HepG2 (cell line): ENCODE results near the gene MS4A14. TPM values are rescaled to one million over a fixed set of nuclear protein-coding genes. Genes with fewer than 3 reads are reported as not detected.
"Not testable (repeated sequence)": the region's sequence is repeated elsewhere in the genome, so short reads cannot be mapped to it uniquely, and the experiment has no call there.

Experiments
- ATAC-seq: fragments of 200-7000 bp; cut with Tn5 transposase; 3 replicates; pipeline ENCODE4 v1.9.1; 2020; ENCODE audit warnings: mild to moderate bottlenecking, moderate library complexity
- BruUV-seq: library from RNA; stranded (reverse); fragments of 400-500 nt; replicated peaks from 2 replicates; lab custom pipeline; 2021; lab: Mats Ljungman, UMichigan
- CTCF ChIA-PET: fragments of 300-600 bp; formaldehyde crosslinking; extraction: SDS; loops from one replicate; lab custom pipeline; 2021; ENCODE audit warnings: low total read pairs, inconsistent platforms, low intra/inter-chr PET ratio; lab: Yijun Ruan, JAX
- POLR2A ChIA-PET: fragments of 350-600 bp; sonication (Branson Sonifier 250); formaldehyde crosslinking; loops from one replicate; lab custom pipeline; 2020; ENCODE audit warnings: antibody characterized with exemption, inconsistent platforms; lab: Yijun Ruan, JAX
- DNase-seq: peaks from one replicate; pipeline ENCODE4 v3.0.0-alpha.2; 2015; ENCODE audit warnings: low spot score
- FAIRE-seq: peaks from 3 replicates; lab custom pipeline; 2011; peaks lifted over from hg19 to GRCh38; lab: Jason Lieb, UNC
- H2AFZ ChIP-seq: one replicate; pipeline ENCODE4 v1.6.1; 2011; ENCODE audit warnings: low read length, inconsistent platforms
- H3K27ac ChIP-seq: fragments of 300-600 bp; 3 replicates; pipeline ENCODE4 v1.8.0; 2011; ENCODE audit warnings: mixed run types, mild to moderate bottlenecking, mixed read lengths, low read length, inconsistent platforms; ENCODE audit not compliant: insufficient read depth; ENCODE audit errors: extremely low read length
- H3K27me3 ChIP-seq, 2 experiments: fragments of 200-600 bp in 1 of 2; 2 replicates in 1 of 2; 3 replicates in 1 of 2; pipeline versions ENCODE4 v1.6.0 to v1.8.0; 2011; ENCODE audit warnings: low read length in 2 of 2, mild to moderate bottlenecking in 2 of 2, moderate library complexity in 2 of 2, inconsistent platforms in 1 of 2; ENCODE audit not compliant: insufficient read depth in 2 of 2, control insufficient read depth in 1 of 2
- H3K36me3 ChIP-seq, 2 experiments: fragments of 200-600 bp in 1 of 2; replicated peaks in 1 of 2; 2 replicates in 1 of 2; 3 replicates in 1 of 2; pipeline versions ENCODE4 v1.5.1 to v1.8.0; 2011; ENCODE audit warnings: low read length in 2 of 2, inconsistent platforms in 1 of 2; ENCODE audit not compliant: insufficient read depth in 2 of 2, control insufficient read depth in 1 of 2
- H3K4me1 ChIP-seq: 2 replicates; pipeline ENCODE4 v1.5.1; 2012; ENCODE audit warnings: low read length, inconsistent platforms; ENCODE audit not compliant: insufficient read depth
- H3K4me2 ChIP-seq: 2 replicates; pipeline ENCODE4 v1.6.0; 2011; ENCODE audit warnings: low read depth, low read length, inconsistent platforms
- H3K4me3 ChIP-seq, 3 experiments: fragments of 200-600 bp in 1 of 3; sonication (generic), shearing (Covaris generic) in 1 of 3; replicated peaks in 1 of 3; 2 replicates each; pipeline ENCODE4 v1.5.1; 2011 to 2016; ENCODE audit warnings: low read length in 3 of 3, inconsistent platforms in 2 of 3, low read depth in 2 of 3, mild to moderate bottlenecking in 2 of 3, control low read depth in 1 of 3, mixed read lengths in 1 of 3; ENCODE audit not compliant: insufficient read depth in 1 of 3
- H3K79me2 ChIP-seq: one replicate; pipeline ENCODE4 v1.6.1; 2011; ENCODE audit warnings: low read length, inconsistent platforms; ENCODE audit not compliant: insufficient read depth
- H3K9ac ChIP-seq: 2 replicates; pipeline ENCODE4 v1.6.0; 2011; ENCODE audit warnings: mild to moderate bottlenecking, low read depth, low read length, inconsistent platforms; ENCODE audit not compliant: insufficient read depth
- H3K9me3 ChIP-seq: 2 replicates; pipeline ENCODE4 v1.5.1; 2012; ENCODE audit warnings: mild to moderate bottlenecking, low read length
- H4K20me1 ChIP-seq: 2 replicates; pipeline ENCODE4 v1.6.0; 2011; ENCODE audit warnings: inconsistent platforms, mild to moderate bottlenecking, low read length, moderate library complexity; ENCODE audit not compliant: insufficient read depth
- KIAA2018 ChIP-seq: sonication (generic); formaldehyde crosslinking; IDR thresholded peaks from 2 replicates; pipeline ENCODE4 v1.5.0; 2020; ENCODE audit warnings: mild to moderate bottlenecking, missing genetic modification reagents, borderline replicate concordance
- U2AF2 ChIP-seq: fragments of 200-400 bp; formaldehyde crosslinking; IDR thresholded peaks from 2 replicates; pipeline ENCODE4 v1.6.1; 2017; ENCODE audit warnings: low read depth, mild to moderate bottlenecking, low read length
- ZFP36L1 ChIP-seq: sonication (generic); formaldehyde crosslinking; IDR thresholded peaks from 2 replicates; pipeline ENCODE4 v1.8.0; 2022; ENCODE audit warnings: mild to moderate bottlenecking, missing genetic modification reagents, moderate library complexity
- WGBS: methylation state at CpG from one replicate; pipeline ENCODE4 v1.1.6; 2017; ENCODE audit warnings: low lambda C conversion rate; 5-methylcytosine and 5-hydroxymethylcytosine counted together
- in situ Hi-C: cut with HindIII; loops from 2 replicates; pipeline ENCODE4 v1.10.0; 2017; ENCODE audit warnings: low pct_unique_long_range_greater_than_20kb; ENCODE audit not compliant: extremely low pct_ligation_motif_present
- intact Hi-C: fragments of 100-400 bp; cut with micrococcal nuclease; formaldehyde crosslinking; loops from one replicate; pipeline ENCODE4 v1.10.0; 2022; ENCODE audit not compliant: unreplicated experiment
- polyA plus RNA-seq, 8 experiments: library from polyadenylated mRNA; depleted of rRNA in 3 of 8; stranded (reverse) in 7 of 8; unstranded in 1 of 8; fragments of >200 nt; fragmentation: Illumina TruSeq in 4 of 8; extraction: Trizol in 4 of 8; gene quantifications; 2 replicates each; pipeline versions ENCODE4 v1.2.1 to v1.2.3, GENCODE V29; 2011 to 2016; ENCODE audit warnings: low read depth in 4 of 8, missing spikeins in 1 of 8, mixed read lengths in 1 of 8; ENCODE audit not compliant: insufficient read depth in 1 of 8
- total RNA-seq, 5 experiments: library from RNA; depleted of rRNA; stranded (reverse); fragments of >200 nt; fragmentation: Illumina TruSeq; extraction: Trizol; gene quantifications; 2 replicates each; pipeline ENCODE4 v1.2.3, GENCODE V29; 2016; ENCODE audit warnings: low read depth in 1 of 5

Gene MS4A14
- total and polyA plus RNA-seq, 2 of the 13 experiments (the other 11 are each of a cell fraction or from before 2014, with no cell fraction given) = not detected

GRCh38 chr11:60447846-60448245 lies 51.6 kb downstream of the MS4A14 start (continued):
- TF ChIP-seq KIAA2018 (CRISPR knock-in tag) (no peak), ZFP36L1 (CRISPR knock-in tag) (no peak), U2AF2 (no peak)

GRCh38 chr11:60451185-60451584 lies 54.9 kb downstream of the MS4A14 start:
- POLR2A ChIA-PET = not testable (repeated sequence)

More at GRCh38 chr11:60451185-60451584, 54.9 kb downstream of the MS4A14 start:
- H3K4me1 ChIP-seq, H3K27me3 ChIP-seq, H4K20me1 ChIP-seq, H3K4me2 ChIP-seq, ATAC-seq, H3K4me3 ChIP-seq, H3K79me2 ChIP-seq, BruUV-seq, H3K36me3 ChIP-seq, FAIRE-seq, H3K9me3 ChIP-seq, H2AFZ ChIP-seq, DNase-seq, intact Hi-C loops, H3K9ac ChIP-seq, CTCF ChIA-PET, H3K27ac ChIP-seq, in situ Hi-C loops: not testable (repeated sequence)
- WGBS = 85% methylated on average over 4 of the region's 32 CpGs
